GM18526 (cell line): ENCODE results near the gene ULBP1.

Experiments
- POLR2A ChIP-seq: IDR thresholded peaks from 3 replicates; pipeline ENCODE4 v1.6.1; 2011; ENCODE audit not compliant: insufficient read length; ENCODE audit errors: extremely low read depth

Gene ULBP1

DNA sequence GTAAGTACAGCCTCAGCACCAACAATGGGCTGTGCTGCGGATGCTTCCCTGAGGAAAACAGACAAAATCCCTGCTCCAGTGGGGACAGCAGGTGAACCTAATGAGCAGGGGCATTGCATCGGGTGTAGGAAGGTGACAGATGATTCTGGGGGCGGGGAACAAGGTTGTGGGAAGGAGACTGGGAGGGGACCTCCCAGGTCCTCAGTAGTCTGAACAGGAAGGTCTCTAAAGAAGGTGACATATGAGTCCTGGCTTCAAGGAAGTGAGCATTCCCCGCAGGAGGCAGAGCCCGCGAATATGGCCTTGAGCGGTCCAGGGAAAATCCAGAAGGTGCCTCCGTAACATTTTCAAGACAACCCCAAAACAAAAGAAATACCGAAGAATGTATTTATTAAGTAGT, 19.4 kb downstream of the ULBP1 start:
- no peak for TF ChIP-seq POLR2A

DNA sequence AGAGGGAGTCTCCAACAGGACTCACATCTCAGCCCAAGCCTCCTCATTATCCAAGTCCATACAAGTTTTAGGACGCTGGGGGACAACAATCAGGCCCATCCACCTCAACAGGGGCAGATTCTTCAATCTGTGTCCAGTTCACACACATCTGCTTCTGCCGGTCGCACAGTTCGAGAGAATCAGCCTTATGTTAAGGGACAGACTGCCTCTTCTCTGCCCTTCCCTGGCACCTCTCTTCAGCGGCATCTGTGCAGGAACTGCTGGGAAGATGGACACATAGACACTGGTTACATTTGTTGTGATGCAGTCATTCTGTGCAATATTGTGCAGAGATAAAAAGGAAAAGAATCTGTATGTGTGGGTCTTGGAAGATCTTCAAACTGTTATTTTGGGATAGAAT, 21.0 kb downstream of the ULBP1 start:
- no peak for TF ChIP-seq POLR2A

DNA sequence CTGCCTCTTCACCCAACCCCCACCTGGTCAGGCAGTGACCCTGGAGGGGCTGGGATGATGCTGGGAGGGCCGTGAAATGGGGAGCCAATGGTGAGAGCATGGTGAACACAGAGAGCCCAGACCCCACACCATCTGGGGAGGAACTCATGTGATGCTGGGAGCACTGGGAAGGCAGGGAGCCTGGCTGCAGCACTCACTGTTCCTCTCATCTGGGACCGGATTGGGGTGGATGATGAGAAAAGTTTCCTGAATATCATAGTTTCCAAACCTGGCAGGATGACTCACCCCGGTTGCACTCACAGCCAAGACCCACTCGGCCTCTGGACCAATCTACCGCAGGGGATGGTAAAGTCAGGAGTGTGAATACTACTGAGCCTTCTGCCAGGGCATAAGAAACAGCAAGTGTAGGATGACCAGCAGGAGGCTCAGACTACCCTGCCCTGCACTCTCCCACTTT, 21.8 kb downstream of the ULBP1 start:
- TF ChIP-seq POLR2A = no peak

DNA sequence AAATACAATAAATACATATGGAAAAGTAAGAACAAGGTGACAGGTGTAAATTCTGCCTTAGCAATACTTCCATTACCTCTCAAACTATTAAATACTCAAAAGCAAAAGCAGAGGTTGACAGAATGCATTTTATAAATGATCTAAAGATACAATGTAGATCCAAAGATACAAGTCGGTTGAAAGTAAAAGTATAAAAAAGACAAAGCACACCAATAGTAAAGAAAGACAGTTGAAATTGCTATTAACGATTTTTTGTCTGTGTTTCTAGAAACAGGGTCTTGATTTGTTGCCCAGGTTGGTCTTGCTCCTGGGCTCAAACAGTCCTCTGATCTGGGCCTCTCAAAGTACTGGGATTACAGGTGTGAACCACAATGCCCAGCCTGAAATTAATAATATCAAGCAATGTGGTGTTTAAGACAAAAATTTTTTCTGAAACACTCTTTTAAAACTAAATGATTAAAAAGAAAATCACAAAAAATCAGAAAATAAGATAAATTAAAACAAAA, 23.9 kb downstream of the ULBP1 start:
- no peak for TF ChIP-seq POLR2A

DNA sequence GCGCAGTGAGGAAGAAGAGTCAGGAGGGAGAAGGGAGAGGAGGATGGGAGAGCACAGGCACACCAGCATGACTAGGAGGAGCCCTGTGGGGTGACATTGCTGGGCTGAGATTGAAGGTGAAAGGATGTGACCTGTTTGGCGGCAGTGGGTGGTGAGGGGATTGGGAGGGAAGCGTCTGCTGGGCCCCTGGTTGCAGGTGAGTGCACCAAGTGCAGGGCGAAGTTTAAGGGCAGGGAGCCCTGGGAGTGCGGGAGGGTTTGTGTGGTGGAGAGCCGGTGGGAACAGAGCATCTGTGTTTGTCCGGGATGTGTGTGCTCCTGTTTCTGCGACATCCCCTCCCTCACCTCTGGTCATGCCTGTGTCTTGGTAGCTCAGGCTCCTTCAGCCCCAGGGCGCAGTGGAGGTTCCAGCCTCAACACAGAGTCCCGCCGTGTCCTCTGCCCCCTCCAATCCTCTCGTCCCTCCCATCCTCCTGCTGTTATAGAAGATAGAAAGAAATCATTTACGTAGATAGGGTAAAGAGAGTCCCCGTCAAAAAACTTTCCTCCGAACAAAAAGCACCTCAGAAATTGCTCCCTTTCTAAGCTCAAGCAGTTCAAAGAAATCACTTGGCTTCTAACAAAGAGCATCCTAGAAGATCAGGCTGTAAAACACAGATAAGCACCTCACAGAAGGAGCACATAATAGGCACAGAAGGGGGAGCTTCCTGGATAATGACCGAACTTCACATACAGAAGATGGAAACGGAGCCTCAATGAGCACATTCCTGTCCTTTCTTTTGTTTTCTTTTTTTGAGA, 25.0 kb downstream of the ULBP1 start:
- TF ChIP-seq POLR2A = no peak

DNA sequence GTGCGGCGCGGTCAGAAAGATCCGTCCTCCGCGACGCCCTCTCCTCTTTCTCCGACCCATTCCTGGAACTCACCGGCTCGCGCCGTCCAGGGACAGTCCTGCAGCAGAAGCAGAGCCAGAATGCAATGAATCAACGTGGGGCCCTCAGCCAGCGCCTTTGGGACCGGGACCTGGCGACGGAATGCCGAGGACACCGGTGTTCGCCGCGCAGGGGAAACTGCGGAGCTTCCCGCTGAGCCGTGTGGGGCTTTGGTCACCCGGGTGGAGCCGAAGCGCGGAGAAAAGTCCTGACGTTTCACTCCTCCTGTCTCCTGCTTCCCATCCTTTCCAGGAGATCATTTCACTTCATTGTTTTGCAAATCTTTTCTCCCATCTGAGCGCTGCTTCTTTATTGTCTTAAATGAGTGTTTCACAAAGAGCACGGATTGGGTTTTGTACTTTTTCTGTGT, 26.5 kb downstream of the ULBP1 start:
- TF ChIP-seq POLR2A = no peak

DNA sequence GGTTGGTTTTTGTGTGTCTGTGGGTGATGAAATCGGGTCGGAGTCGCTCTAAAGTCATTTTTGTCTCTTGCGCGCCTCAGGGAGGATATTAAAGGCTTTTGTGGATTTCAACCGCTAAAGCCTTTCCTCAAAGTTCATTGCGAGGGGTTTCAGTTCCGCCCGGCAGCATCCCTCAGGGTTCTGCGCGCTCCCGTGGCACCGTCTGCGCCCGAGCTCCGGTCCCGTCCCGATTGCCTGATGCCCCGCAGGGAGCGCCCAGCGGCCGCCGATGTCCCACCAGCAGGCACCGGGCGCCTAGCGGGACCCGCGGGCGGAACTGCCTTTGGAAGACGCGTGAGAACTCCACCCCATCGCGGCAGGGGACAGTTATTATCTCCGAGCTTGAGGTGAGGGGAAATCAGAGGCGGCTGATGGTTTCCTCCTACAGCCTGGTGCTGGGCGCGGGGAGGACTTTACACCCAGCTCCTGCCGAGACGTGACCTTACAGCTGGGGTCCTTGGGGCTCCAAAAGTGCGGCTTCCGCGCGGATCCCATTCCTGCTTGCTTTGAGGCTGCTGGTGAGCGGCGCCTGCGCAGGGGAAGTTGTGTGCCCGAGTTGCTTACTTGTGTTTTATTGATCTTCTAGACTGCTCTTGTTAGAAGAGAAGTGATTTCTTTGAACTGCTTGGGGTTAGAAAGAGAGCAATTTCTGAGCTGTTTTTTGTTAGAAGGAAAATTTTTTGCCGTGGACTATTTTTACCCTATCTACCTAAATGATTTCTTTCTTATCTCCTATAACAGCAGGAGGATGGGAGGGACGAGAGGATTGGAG, 27.1 kb downstream of the ULBP1 start:
- TF ChIP-seq POLR2A = no peak

DNA sequence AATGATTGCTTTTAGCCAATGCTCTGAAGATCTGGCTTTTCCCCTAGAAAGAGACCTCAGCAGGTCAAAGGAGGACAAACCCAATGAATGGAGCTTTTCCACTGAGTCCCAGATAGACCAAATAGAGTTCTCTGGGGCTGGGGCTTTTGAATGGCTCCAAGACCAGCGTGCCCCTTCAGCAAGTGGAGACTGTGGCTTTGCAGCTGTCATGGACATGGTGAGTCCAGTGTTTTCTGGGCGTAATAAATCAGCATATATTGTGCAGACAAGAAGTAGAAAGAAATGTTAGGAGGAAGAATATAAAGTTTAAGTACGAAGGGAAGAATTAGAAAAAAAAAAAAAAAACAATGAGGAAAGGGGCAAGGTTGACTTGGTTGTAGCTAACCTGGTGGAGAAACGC, 28.1 kb downstream of the ULBP1 start:
- TF ChIP-seq POLR2A = no peak

DNA sequence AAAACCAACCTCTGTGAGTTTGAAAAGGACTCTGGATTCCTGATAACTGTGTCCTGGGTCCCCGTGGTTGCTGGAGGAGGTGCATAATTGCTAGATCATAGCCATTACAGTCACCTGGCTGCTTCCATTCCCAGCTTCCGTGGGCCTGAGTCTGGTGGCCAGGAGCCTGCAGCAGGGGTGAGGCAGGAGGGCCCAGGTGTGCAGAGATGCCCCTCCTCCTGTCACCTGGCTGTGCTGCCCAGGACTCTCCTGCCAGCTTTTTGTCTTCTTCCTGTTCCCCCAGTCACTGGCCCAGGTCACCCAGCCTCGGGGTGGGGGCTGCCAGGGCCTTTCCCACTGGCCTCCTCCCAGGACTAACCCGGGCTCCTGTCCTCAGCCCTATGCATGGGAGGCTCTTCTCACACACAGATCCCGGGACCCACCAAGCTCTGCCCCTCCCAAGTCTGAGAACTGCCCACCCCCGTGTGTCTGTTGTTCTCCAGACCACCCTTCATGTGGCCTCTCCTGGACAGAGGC, 31.6 kb downstream of the ULBP1 start:
- TF ChIP-seq POLR2A = no peak

DNA sequence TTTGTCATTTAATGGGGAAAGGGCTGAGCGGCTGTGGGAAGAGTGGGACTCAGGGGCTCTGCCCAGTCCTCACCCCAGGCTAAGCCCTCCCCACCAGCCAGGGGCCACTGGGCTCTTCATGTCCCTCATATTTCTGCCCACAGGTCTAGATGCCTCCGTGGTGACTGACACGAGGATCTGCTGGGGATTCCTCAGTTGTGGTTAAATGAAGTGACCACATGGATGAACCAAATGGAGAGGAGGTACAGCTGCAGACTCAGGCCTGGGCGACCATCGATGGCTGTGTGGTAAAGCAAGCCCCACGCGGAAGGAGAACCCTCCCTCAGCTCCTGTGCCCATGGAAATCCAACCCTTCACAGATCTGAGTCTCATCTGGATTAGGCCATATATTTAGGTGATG, 32.2 kb downstream of the ULBP1 start:
- no peak for TF ChIP-seq POLR2A

DNA sequence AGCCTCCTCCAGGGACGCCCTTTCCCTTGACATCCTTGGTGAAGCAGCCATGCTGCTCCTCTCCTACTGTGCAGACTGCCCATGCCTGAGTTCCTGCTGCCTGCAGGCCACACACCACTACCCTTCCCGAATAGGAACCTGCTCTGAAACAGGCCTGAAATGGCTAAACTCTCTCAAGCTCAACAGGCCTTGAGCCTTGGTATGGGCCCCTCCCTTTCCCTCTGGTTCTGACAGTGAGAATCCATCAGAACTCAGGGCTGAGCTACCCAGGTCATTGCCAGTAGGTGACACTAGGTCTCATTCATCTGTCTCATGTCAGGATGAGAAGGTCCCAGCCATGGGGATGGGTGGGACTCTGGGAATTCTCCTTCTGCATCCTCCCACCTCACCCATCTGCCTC, 35.9 kb downstream of the ULBP1 start:
- TF ChIP-seq POLR2A = no peak

DNA sequence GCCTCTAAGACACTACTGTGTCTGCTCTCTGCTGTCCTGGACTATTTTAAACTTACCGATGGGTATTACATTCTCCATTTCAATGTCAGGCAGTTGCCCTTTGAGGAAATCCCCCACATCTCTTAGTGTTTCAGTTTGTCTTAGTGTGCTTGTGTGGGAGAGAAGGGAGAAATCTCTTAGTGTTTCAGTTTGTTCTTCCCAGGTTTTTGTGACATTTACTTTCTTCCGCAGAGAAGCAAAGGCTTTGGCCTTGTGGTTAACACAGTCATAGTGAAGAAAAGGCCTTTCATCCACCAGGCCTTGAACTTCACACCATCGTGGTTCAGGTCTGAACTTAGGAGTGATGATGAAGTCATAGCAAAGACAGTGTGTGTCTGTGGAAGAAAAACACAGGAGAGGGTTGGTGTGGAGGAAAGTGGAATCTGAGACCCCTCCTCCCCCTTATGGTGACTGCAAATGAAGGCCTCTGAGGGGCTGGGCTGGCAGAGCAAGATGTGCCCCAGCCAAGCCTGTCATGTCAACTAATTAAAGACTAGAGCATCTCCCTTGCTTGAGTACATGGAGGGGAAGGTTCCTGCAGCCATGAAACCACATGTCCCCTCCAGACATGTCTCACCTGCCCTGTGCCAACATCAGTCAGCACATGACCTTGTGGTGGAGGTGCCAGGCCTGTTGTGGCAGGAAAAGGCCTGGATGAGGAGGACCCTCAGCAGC, 37.7 kb downstream of the ULBP1 start:
- TF ChIP-seq POLR2A = no peak

DNA sequence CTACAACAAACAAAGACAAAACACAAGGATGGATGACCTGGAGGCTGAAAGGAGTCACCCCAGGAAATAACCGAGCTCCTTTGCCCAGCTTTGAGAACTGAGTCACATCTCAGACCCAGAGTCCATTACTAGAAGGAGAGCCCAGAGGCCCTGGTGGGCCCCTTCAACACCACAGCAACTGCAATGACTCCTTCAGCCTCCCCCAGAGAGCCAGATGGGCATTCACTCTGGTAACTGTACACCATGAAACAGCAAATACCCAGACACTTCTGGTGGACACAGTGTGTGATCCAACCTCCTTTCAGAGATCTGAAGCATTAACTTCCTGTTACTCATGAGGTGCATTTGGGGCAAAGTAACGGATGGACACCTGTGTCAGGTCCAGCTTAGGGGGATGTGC, 39.0 kb downstream of the ULBP1 start:
- TF ChIP-seq POLR2A = no peak

DNA sequence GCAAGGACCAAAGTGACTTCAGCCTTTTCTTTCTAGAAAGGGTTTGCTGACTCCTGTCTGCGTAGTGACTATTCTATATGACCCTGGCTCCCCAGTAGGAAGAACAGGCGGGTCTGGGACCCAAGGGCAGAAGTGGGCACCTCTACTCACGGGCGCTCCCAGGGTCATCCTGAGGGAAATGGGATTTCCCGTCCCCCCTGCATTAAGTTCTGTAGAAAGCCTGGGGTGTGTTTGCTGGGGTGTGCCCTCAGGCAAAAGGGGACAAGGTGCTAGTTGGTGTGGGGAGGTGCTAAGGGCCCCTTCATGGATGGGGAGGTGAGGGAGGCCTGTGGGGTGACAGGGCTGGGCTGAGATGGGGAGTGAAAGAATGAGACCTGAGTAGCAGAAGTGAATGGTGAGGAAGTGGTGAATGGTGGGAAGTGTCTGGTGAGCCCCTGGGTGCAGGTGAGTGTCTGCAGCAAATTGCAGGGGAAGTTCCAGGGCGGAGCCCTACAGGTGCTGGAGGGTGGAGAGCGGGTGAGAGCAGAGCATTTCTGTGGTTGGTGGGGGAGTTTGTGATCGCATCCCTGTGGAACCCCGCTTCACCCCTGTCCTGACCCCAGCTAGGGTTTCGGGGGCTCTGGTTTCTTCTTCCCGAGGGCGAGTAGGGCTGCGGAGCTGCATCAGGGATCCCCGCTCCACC, 40.5 kb downstream of the ULBP1 start:
- TF ChIP-seq POLR2A = no peak
